ENCODE results near the gene FRAT1. TPM values are rescaled to one million over a fixed set of nuclear protein-coding genes. Genes with fewer than 3 reads are reported as not detected.

FRAT1 gene
- total and polyA plus RNA-seq, 2 of the 8 experiments (the other 6 are each of a cell fraction or from before 2014, with no cell fraction given): 1.9 to 5.2 TPM

- H4K20me1 ChIP-seq (replicated peaks in 1 of 2; ENCODE audit: control insufficient read depth in 1 of 2, insufficient read depth in 2 of 2, low read length in 2 of 2): no peaks in the 10 kb centered on the region
- H3K27ac ChIP-seq (ENCODE audit: low read depth, low read length): no peak overlapping the region
- H2BK12ac ChIP-seq (ENCODE audit: low read depth, low read length): no peak overlapping the region
- no peak overlapping the region for H2BK5ac ChIP-seq (ENCODE audit: low read depth, low read length)
- no peak overlapping the region for H3K4me3 ChIP-seq (ENCODE audit: extremely low read depth in 1 of 4, insufficient read depth in 2 of 4, low read depth in 3 of 4, low read length in 4 of 4)
- peak overlapping the region; percentile 34; the same call in 1 of the 2 replicates for H2AK5ac ChIP-seq (ENCODE audit: low read depth, low read length)
- H2BK120ac ChIP-seq (replicated peaks; ENCODE audit: low read depth, low read length): no peak overlapping the region
- no peak overlapping the region for H3K9ac ChIP-seq (replicated peaks in 1 of 4; ENCODE audit: extremely low read depth in 1 of 4, low read depth in 3 of 4, low read length in 3 of 4)
- ChIA-PET CTCF (ENCODE audit: partially characterized antibody) (interaction anchor here (0.6 to 1.5 kb wide), 2 partner anchors 10 to 22 kb away, joined by 3 read pairs; no protein-coding TSS in a partner anchor), POLR2A (ENCODE audit: partially characterized antibody) (interaction anchor here (0.7 to 1.6 kb wide), 2 partner anchors 9 to 22 kb away, joined by 3 to 6 read pairs; no protein-coding TSS in a partner anchor)
- no peaks in the 10 kb centered on the region; a peak in 1 of 7 replicates for H3K27me3 ChIP-seq (replicated peaks in 1 of 4; ENCODE audit: control insufficient read depth in 3 of 4, extremely low read depth in 1 of 4, insufficient read depth in 3 of 4, low read length in 3 of 4)
- no peak overlapping the region for H2BK20ac ChIP-seq (ENCODE audit: low read length)
- H3K18ac ChIP-seq (ENCODE audit: extremely low read depth, low read length): no peak overlapping the region
- H3K36me3 ChIP-seq (ENCODE audit: control insufficient read depth in 2 of 4, insufficient read depth in 4 of 4, low read length in 3 of 4): no peaks in the 10 kb centered on the region
- no peak overlapping the region for H4K8ac ChIP-seq (ENCODE audit: extremely low read depth, insufficient read depth, low read length)
- H3K4me1 ChIP-seq (replicated peaks in 1 of 4; ENCODE audit: control insufficient read depth in 3 of 4, insufficient read depth in 4 of 4, low read length in 3 of 4): no peaks in the 10 kb centered on the region
- H3K4me2 ChIP-seq (ENCODE audit: insufficient read depth in 1 of 2, low read depth in 2 of 2, low read length in 2 of 2): no peak overlapping the region
- DNase-seq (ENCODE audit: low read depth in 1 of 2, low spot score in 2 of 2) (no peak), FAIRE-seq (no peak)
- no peak overlapping the region for H3K14ac ChIP-seq (ENCODE audit: insufficient read length)
- H4K5ac ChIP-seq (ENCODE audit: insufficient read length, low read depth, low read length): no peak overlapping the region
- H3K9me3 ChIP-seq (ENCODE audit: insufficient read depth in 2 of 2, low read depth in 1 of 2, low read length in 1 of 2): no peaks in the 10 kb centered on the region
- WGBS, 2 experiments (ENCODE audit: extremely low coverage in 1 of 2, insufficient coverage in 1 of 2, insufficient read length in 1 of 2, insufficient replicate concordance in 2 of 2, low coverage in 1 of 2, low lambda C conversion rate in 2 of 2, missing lambda C conversion rate in 1 of 2): 92% methylated on average over 4 of the region's 4 CpGs; no CpG with 5 or more reads in 1 of the 2 experiments
- no peaks in the 10 kb centered on the region for H3K23me2 ChIP-seq (ENCODE audit: low read depth, low read length)
- no peak overlapping the region for H3K56ac ChIP-seq (replicated peaks; ENCODE audit: insufficient read length, low read depth, low read length)
- H2BK15ac ChIP-seq (ENCODE audit: low read length): no peak overlapping the region
- H3K23ac ChIP-seq (ENCODE audit: insufficient read length): no peak overlapping the region
- H3K4ac ChIP-seq (replicated peaks; ENCODE audit: insufficient read length, low read depth, low read length): no peak overlapping the region
- no peak overlapping the region for H2AFZ ChIP-seq (ENCODE audit: low read length)
- H4K91ac ChIP-seq (replicated peaks; ENCODE audit: insufficient read length, low read length): no peak overlapping the region
- H3K79me1 ChIP-seq (ENCODE audit: low read depth, low read length): no peaks in the 10 kb centered on the region
- H3K79me2 ChIP-seq (ENCODE audit: control insufficient read depth in 1 of 2, insufficient read depth in 2 of 2, low read length in 2 of 2): no peaks in the 10 kb centered on the region
- no peak for TF ChIP-seq E2F6 (IDR thresholded peaks at IDR 0.05)
These were observed 7.9 kb upstream of the FRAT1 start for GRCh38 chr10:97311111-97311626.

All from H1 (cell line).